Neural cell (in vitro differentiated cells): ENCODE measurements around the gene AIPL1. TPM values are rescaled to one million over a fixed set of nuclear protein-coding genes. Genes with fewer than 3 reads are reported as not detected.

Experiments used
- H2AFZ ChIP-seq: fragments of 200-600, 300-800 bp; sonication (generic), shearing (Covaris generic); 2 replicates; pipeline ENCODE4 v1.6.0; 2014; ENCODE audit warnings: low read depth, mild to moderate bottlenecking, antibody characterized with exemption, low read length, moderate library complexity
- H3F3A ChIP-seq: fragments of 200-600 bp; shearing (Covaris generic); 2 replicates; pipeline ENCODE4 v1.6.1; 2016; ENCODE audit warnings: mild to moderate bottlenecking, moderate library complexity, mixed read lengths, antibody characterized with exemption, low read length; ENCODE audit not compliant: insufficient read depth, poor library complexity, severe bottlenecking
- H3K27ac ChIP-seq: fragments of 200-600, 300-800 bp; sonication (generic), shearing (Covaris generic); 2 replicates; pipeline ENCODE4 v1.5.1; 2014; ENCODE audit warnings: mild to moderate bottlenecking, low read length, moderate library complexity
- H3K27me3 ChIP-seq: fragments of 300-800, 200-600 bp; sonication (generic), shearing (Covaris generic); 2 replicates; pipeline ENCODE4 v1.6.0; 2014; ENCODE audit warnings: mild to moderate bottlenecking, low read depth, low read length, moderate library complexity; ENCODE audit not compliant: insufficient read depth
- H3K36me3 ChIP-seq: fragments of 300-800, 200-600 bp; sonication (generic), shearing (Covaris generic); 2 replicates; pipeline ENCODE4 v1.5.1; 2014; ENCODE audit warnings: mild to moderate bottlenecking, antibody characterized with exemption, low read length, moderate library complexity; ENCODE audit not compliant: insufficient read depth
- H3K4me2 ChIP-seq: fragments of 300-800, 200-600 bp; sonication (generic), shearing (Covaris generic); 2 replicates; pipeline ENCODE4 v1.6.0; 2014; ENCODE audit warnings: mild to moderate bottlenecking, low read length
- H3K4me3 ChIP-seq: fragments of 300-800, 200-600 bp; sonication (generic), shearing (Covaris generic); 2 replicates; pipeline ENCODE4 v1.5.1; 2014; ENCODE audit warnings: mild to moderate bottlenecking, low read length, moderate library complexity
- H3K79me2 ChIP-seq: fragments of 200-600 bp; shearing (Covaris generic); replicated peaks from 2 replicates; pipeline ENCODE4 v1.6.0; 2014; ENCODE audit warnings: mild to moderate bottlenecking, low read length, moderate library complexity; ENCODE audit not compliant: insufficient read depth
- H3K9ac ChIP-seq: fragments of 300-800, 200-600 bp; sonication (generic), shearing (Covaris generic); 2 replicates; pipeline ENCODE4 v1.6.1; 2016; ENCODE audit warnings: mild to moderate bottlenecking, low read length, mixed read lengths
- H3K9me2 ChIP-seq: fragments of 200-600 bp; shearing (Covaris generic); 2 replicates; pipeline ENCODE4 v1.6.1; 2016; ENCODE audit warnings: mild to moderate bottlenecking, low read length, mixed read lengths; ENCODE audit not compliant: insufficient read depth
- H3K9me3 ChIP-seq: fragments of 200-600, 300-800 bp; sonication (generic), shearing (Covaris generic); 2 replicates; pipeline ENCODE4 v1.6.1; 2016; ENCODE audit warnings: mild to moderate bottlenecking, mixed run types, low read length, moderate library complexity, mixed read lengths
- H4K20me1 ChIP-seq: fragments of 200-600 bp; shearing (Covaris generic); 2 replicates; pipeline ENCODE4 v1.6.1; 2016; ENCODE audit warnings: mild to moderate bottlenecking, mixed run types; ENCODE audit not compliant: insufficient read depth
- EP300 ChIP-seq: fragments of 450-650 bp; conservative IDR thresholded peaks from 2 replicates; pipeline ENCODE4 v1.6.1; 2014; ENCODE audit warnings: antibody characterized with exemption, mild to moderate bottlenecking, moderate library complexity; ENCODE audit not compliant: poor library complexity, severe bottlenecking
- EZH2 ChIP-seq: fragments of 200-600, 300-800 bp; shearing (Covaris generic), sonication (generic); IDR thresholded peaks from 2 replicates; pipeline ENCODE4 v1.6.1; 2014; ENCODE audit warnings: antibody characterized with exemption, low read length, borderline replicate concordance, mild to moderate bottlenecking; ENCODE audit not compliant: insufficient read depth, poor library complexity, severe bottlenecking
- MXI1 ChIP-seq: fragments of 450-650 bp; conservative IDR thresholded peaks from 2 replicates; pipeline ENCODE4 v1.6.1; 2014; ENCODE audit warnings: antibody characterized with exemption, mild to moderate bottlenecking; ENCODE audit not compliant: poor library complexity, severe bottlenecking
- POLR2AphosphoS5 ChIP-seq: IDR thresholded peaks from 2 replicates; pipeline ENCODE4 v1.6.1; 2012
- RAD21 ChIP-seq: fragments of 450-650 bp; conservative IDR thresholded peaks from 2 replicates; pipeline ENCODE4 v1.6.1; 2014; ENCODE audit warnings: antibody characterized with exemption, mild to moderate bottlenecking, moderate library complexity
- REST ChIP-seq: IDR thresholded peaks from 2 replicates; pipeline ENCODE4 v1.6.1; 2012; ENCODE audit warnings: borderline replicate concordance
- SMC3 ChIP-seq: fragments of 450-650 bp; conservative IDR thresholded peaks from 2 replicates; pipeline ENCODE4 v1.6.1; 2014; ENCODE audit warnings: antibody characterized with exemption, mild to moderate bottlenecking, moderate library complexity; ENCODE audit not compliant: poor library complexity
- TAF1 ChIP-seq: IDR thresholded peaks from 2 replicates; pipeline ENCODE4 v1.6.1; 2012; ENCODE audit warnings: low read depth
- polyA plus RNA-seq: library from polyadenylated mRNA; depleted of rRNA; stranded (reverse); fragments of >200 nt; gene quantifications from 2 replicates; pipeline ENCODE4 v1.2.3, GENCODE V29; 2014
- TF ChIP-seq, protein P1 (sequence below): fragments of 450-650 bp; IDR thresholded peaks from 2 replicates; pipeline ENCODE4 v1.5.1; 2014; ENCODE audit warnings: antibody characterized with exemption, mild to moderate bottlenecking, moderate library complexity; ENCODE audit not compliant: poor library complexity, severe bottlenecking

AIPL1 gene
- polyA plus RNA-seq, 1 donor from 2014 or later = not detected

DNA sequence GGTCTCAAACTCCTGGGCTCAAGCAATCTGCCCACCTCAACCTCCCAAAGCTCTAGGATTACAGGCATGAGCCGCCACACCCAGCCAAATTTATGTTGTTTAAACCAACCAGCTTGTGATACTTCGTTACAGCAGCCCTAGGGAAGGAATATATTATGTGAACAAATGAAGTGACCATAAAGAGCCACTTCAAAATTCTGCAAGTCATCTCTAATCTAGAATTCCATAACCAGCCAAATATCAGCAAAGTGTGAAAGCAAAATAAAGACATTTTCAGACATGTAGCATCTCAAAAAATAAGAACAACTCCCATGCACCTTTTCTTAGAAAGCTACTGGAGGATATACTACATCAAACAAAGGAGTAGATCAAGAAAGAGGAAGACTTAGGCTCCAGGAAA is 36.0 kb downstream of the AIPL1 start:
- H3K36me3 ChIP-seq = no peaks in the 10 kb centered on the region
- no peak overlapping the region for H3K4me2 ChIP-seq
- no peaks in the 10 kb centered on the region for H4K20me1 ChIP-seq
- no peaks in the 10 kb centered on the region for H3K9me2 ChIP-seq
- no peaks in the 10 kb centered on the region for H3F3A ChIP-seq
- H2AFZ ChIP-seq = no peak overlapping the region
- H3K9me3 ChIP-seq = no peaks in the 10 kb centered on the region
- H3K9ac ChIP-seq = no peak overlapping the region
- no peak overlapping the region for H3K27ac ChIP-seq
- H3K4me3 ChIP-seq = no peak overlapping the region
- TF ChIP-seq POLR2AphosphoS5 = no peak
- TF ChIP-seq SMC3 = no peak
- no peak for TF ChIP-seq RAD21
- no peak for TF ChIP-seq REST
- no peak for TF ChIP-seq EZH2
- TF ChIP-seq, protein P1, sequence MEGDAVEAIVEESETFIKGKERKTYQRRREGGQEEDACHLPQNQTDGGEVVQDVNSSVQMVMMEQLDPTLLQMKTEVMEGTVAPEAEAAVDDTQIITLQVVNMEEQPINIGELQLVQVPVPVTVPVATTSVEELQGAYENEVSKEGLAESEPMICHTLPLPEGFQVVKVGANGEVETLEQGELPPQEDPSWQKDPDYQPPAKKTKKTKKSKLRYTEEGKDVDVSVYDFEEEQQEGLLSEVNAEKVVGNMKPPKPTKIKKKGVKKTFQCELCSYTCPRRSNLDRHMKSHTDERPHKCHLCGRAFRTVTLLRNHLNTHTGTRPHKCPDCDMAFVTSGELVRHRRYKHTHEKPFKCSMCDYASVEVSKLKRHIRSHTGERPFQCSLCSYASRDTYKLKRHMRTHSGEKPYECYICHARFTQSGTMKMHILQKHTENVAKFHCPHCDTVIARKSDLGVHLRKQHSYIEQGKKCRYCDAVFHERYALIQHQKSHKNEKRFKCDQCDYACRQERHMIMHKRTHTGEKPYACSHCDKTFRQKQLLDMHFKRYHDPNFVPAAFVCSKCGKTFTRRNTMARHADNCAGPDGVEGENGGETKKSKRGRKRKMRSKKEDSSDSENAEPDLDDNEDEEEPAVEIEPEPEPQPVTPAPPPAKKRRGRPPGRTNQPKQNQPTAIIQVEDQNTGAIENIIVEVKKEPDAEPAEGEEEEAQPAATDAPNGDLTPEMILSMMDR = no peak
- TF ChIP-seq MXI1 = no peak
- no peak for TF ChIP-seq EP300
- TF ChIP-seq TAF1 = no peak
- H3K79me2 ChIP-seq = no peaks in the 10 kb centered on the region
- no peaks in the 10 kb centered on the region for H3K27me3 ChIP-seq

DNA sequence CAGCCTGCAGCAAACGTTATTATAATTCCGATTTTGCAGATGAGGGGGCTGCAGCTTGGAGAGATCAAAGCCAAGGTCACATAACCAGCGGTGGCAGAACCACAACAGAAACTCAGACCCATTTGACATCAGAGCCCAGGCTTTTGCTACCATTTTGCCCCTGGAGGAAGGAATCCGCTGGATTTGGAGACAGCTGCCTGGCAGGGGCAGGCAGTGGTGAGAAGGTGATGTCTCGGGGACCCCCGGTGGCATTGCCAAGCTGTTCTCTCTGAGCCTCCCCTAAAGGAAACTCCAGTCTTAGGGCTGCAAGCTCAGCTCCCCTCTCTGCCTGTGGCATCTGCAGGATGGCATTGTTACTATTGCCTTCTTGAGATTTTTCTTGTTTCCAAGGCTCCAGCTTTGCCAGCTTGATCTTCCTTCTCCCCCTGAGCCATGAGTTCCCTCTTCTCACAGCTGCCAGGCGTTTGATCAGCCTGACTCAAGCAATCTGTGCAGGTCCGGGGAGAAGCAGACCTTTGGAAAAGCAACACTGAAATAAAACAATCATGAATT is 40.8 kb downstream of the AIPL1 start:
- H3K79me2 ChIP-seq = no peaks in the 10 kb centered on the region
- H3K27ac ChIP-seq = no peak overlapping the region
- H3K9me3 ChIP-seq = no peaks in the 10 kb centered on the region
- no peaks in the 10 kb centered on the region for H3K9me2 ChIP-seq
- H3K27me3 ChIP-seq = no peaks in the 10 kb centered on the region
- no peak for TF ChIP-seq EP300
- TF ChIP-seq SMC3 = no peak
- TF ChIP-seq TAF1 = no peak
- TF ChIP-seq REST = no peak
- TF ChIP-seq POLR2AphosphoS5 = no peak
- TF ChIP-seq, protein P1 = no peak
- TF ChIP-seq EZH2 = no peak
- no peak for TF ChIP-seq RAD21
- no peak for TF ChIP-seq MXI1
- H3K4me3 ChIP-seq = no peak overlapping the region
- no peaks in the 10 kb centered on the region for H4K20me1 ChIP-seq
- no peak overlapping the region for H2AFZ ChIP-seq
- no peak overlapping the region for H3K9ac ChIP-seq
- no peaks in the 10 kb centered on the region for H3F3A ChIP-seq
- H3K4me2 ChIP-seq = no peak overlapping the region
- H3K36me3 ChIP-seq = no peaks in the 10 kb centered on the region
